ENCODE measurements around the gene SCGB2B2. TPM values are rescaled to one million over a fixed set of nuclear protein-coding genes. Genes with fewer than 3 reads are reported as not detected.

Gene SCGB2B2
- total RNA-seq, 4 donors from 2014 or later: 4.3 to 8.3 (median 6.6) TPM

DNA sequence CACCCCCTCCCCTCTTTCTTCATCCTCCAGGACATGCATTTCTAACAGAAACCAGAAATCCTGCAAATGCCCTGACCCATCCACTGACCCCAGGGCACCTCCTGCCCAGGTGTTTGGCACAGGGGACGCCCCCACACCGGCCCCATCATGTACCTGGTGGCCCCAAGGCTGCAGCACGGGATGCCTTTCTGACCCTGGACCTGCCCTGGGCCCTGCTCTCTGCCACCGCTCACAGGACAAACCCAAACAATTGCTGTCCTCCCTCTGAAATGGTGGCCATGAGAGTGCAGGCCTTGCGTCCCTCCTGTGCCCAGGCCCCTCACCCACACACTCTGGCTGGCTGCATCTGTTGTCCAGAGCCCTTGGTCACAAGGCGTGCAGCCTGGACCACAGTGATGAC, 12.1 kb downstream of the SCGB2B2 start:
- H3K4me3 ChIP-seq (ENCODE audit: low read depth, poor library complexity, severe bottlenecking): no peak overlapping the region
- WGBS, 2 donors: 81 to 98% methylated on average over 4 to 5 of the region's 6 CpGs
- no peak for TF ChIP-seq POLR2A (IDR thresholded peaks at IDR 0.05)
- TF ChIP-seq CTCF (IDR thresholded peaks at IDR 0.05): no peak
- intact Hi-C loops (cut with DNase I; ENCODE audit: low total_unique reads): no loop called here
- DNase-seq (ENCODE audit: low spot score in 2 of 2): no peak

DNA sequence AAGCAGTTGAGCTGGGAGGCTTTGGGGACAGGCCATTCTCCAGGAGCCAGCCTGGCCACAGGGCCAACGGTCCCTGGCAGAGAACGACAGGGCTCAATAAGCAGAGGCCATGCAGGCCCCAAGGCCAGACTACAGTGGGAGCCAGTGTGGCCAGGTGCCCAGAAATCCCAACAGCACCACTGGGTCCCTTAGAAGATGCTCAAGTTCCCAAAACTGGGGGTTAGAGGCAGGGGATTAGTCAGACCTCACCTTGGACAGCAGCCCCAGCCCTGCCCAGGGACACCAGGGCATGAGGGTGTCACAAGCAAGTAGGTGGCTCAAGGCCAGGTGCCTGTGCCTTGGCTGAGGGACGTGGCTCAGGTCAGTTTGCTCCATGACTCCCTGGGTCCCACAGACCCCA, 12.8 kb downstream of the SCGB2B2 start:
- WGBS, 2 donors: 85 to 90% methylated on average over 3 of the region's 3 CpGs
- no peak for DNase-seq (ENCODE audit: low spot score in 2 of 2)
- H3K4me3 ChIP-seq (ENCODE audit: low read depth, poor library complexity, severe bottlenecking): no peak overlapping the region
- intact Hi-C loops (cut with DNase I; ENCODE audit: low total_unique reads): no loop called here
- TF ChIP-seq POLR2A (IDR thresholded peaks at IDR 0.05): no peak
- TF ChIP-seq CTCF (IDR thresholded peaks at IDR 0.05): no peak

DNA sequence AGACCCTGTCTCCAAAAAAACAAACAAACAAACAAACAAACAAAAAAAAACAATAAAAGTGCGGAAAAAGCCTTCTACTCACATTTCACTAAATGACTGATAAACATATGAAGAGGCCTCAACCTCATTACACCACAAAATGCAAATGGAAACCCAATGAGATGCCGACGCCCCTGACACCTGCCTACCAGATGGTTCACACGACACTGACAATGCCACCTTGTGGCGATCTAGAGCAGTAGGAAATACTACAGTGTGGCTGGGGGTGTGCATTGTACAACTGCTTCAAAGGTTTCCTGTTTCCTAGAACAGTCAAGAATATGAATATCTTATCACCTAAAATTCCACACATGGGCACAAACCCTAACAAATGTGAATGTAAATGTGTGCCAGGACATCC, 14.0 kb downstream of the SCGB2B2 start:
- DNase-seq (ENCODE audit: low spot score in 2 of 2): no peak
- no peak for TF ChIP-seq POLR2A (IDR thresholded peaks at IDR 0.05)
- no peak for TF ChIP-seq CTCF (IDR thresholded peaks at IDR 0.05)
- WGBS, 2 donors: 36 to 44% methylated on average over 5 of the region's 5 CpGs
- intact Hi-C loops (cut with DNase I; ENCODE audit: low total_unique reads): no loop called here
- no peak overlapping the region for H3K4me3 ChIP-seq (ENCODE audit: low read depth, poor library complexity, severe bottlenecking)

- 52 to 74% methylated on average over 3 of the region's 3 CpGs for WGBS, 2 donors
- TF ChIP-seq CTCF (IDR thresholded peaks at IDR 0.05) (no peak), POLR2A (IDR thresholded peaks at IDR 0.05) (no peak)
- no peak overlapping the region for H3K4me3 ChIP-seq (ENCODE audit: low read depth, poor library complexity, severe bottlenecking)
- intact Hi-C loops (cut with DNase I; ENCODE audit: low total_unique reads): no loop called here
- DNase-seq (ENCODE audit: low spot score in 2 of 2): no peak
Measured at GRCh38 chr19:34661357-34661756, 15.6 kb downstream of the SCGB2B2 start.

DNA sequence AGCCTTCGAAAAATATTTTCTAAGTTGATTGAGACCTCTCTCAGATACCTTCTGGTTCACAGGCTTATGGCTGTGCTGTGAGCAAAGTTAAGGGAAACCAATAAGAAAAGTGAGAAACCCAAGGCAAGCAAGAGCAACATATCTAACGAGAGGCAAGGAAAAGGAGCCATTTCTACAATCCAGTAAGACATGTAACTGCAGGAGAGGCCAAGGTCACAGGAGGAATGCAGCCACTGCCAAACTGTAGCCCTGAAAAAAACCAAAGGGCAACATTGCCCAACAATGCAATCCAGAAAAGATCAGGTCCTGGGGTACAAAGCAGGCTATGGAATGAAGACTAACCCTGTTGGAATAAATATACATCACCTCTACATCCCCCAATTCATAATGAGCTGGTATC, 21.3 kb downstream of the SCGB2B2 start:
- WGBS, 2 donors: 56 to 69% methylated on average over 2 of the region's 2 CpGs
- TF ChIP-seq CTCF (IDR thresholded peaks at IDR 0.05) (no peak), POLR2A (IDR thresholded peaks at IDR 0.05) (no peak)
- H3K4me3 ChIP-seq (ENCODE audit: low read depth, poor library complexity, severe bottlenecking): no peak overlapping the region
- DNase-seq (ENCODE audit: low spot score in 2 of 2): no peak
- intact Hi-C loops (cut with DNase I; ENCODE audit: low total_unique reads): no loop called here

DNA sequence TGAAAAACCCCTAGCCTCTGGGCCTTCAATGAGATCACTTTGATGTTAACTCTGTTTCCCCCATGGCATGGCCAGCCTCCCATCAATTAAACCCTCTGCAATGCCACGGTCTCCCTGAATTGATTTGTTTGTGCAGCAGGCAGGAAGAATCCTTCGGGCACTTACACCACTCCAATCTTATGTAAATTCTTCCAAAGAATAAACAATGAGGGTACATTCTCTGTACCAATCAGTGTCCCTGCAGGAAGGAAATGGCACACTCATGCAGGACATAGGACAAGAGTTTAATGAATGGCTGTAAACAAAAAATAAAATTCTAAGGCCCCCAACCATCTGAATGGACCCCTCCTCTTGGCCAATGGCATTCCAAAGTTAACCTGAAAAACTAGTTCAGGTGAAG, 22.2 kb downstream of the SCGB2B2 start:
- no peak for TF ChIP-seq CTCF (IDR thresholded peaks at IDR 0.05)
- TF ChIP-seq POLR2A (IDR thresholded peaks at IDR 0.05): no peak
- intact Hi-C loops (cut with DNase I; ENCODE audit: low total_unique reads): no loop called here
- 51 to 58% methylated on average over 2 of the region's 2 CpGs for WGBS, 2 donors

More for the DNA sequence above, 22.2 kb downstream of the SCGB2B2 start:
- no peak for DNase-seq (ENCODE audit: low spot score in 2 of 2)
- H3K4me3 ChIP-seq (ENCODE audit: low read depth, poor library complexity, severe bottlenecking): no peak overlapping the region

Data from lower leg skin (tissue), 4 donors.